Peyer's patch (tissue), 4 donors: ENCODE results near the gene MARS1.

Experiments
- CTCF ChIP-seq, 6 experiments: fragments of 450-650 bp in 4 of 6; fragments of 200-600 bp in 2 of 6; sonication (generic) in 1 of 6; IDR thresholded peaks; one replicate each; pipeline ENCODE4 v1.5.1; 2017 to 2019; ENCODE audit warnings: antibody characterized with exemption in 6 of 6, mild to moderate bottlenecking in 3 of 6, moderate library complexity in 1 of 6
- POLR2A ChIP-seq, 2 donors: fragments of 450-650 bp; IDR thresholded peaks; one replicate each; pipeline ENCODE4 v1.5.1; 2017; ENCODE audit warnings: antibody characterized with exemption in 2 of 2, mild to moderate bottlenecking in 2 of 2, moderate library complexity in 2 of 2

GRCh38 chr12:57541717-57542116, 53.8 kb downstream of the MARS1 start:
- no peak for TF ChIP-seq CTCF (IDR thresholded peaks at IDR 0.05)
- no peak for TF ChIP-seq POLR2A (IDR thresholded peaks at IDR 0.05)
